WI38 (cell line): ENCODE measurements around the gene SDF2.

Source experiments
- H3K4me3 ChIP-seq: 2 replicates; pipeline ENCODE4 v1.5.1; 2011; ENCODE audit warnings: low read depth, mild to moderate bottlenecking, control low read depth, low read length
- TF ChIP-seq, protein P1 (sequence below): IDR thresholded peaks from 2 replicates; pipeline ENCODE4 v1.5.1; 2012; ENCODE audit warnings: low read depth, mild to moderate bottlenecking, control low read depth, low read length

The SDF2 gene

DNA sequence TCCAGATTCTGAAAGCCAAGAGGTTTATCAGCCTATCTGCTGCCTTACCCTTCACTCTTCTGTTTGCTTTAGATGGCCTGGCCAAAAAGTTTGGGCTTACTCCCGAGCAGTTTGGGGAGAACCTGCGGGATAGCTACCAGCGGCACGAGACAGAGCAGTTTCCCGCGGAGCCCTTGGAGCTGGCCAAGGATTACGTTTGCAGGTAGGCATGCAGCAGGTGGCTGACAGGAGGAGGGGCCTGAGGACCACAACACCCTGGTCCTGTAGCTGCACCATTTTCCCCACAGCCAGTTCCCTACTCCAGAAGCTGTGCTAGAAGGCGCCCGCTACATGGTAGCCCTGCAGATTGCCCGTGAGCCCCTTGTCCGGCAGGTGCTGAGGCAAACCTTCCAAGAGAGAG lies 20.9 kb upstream of the SDF2 start:
- TF ChIP-seq, protein P1, sequence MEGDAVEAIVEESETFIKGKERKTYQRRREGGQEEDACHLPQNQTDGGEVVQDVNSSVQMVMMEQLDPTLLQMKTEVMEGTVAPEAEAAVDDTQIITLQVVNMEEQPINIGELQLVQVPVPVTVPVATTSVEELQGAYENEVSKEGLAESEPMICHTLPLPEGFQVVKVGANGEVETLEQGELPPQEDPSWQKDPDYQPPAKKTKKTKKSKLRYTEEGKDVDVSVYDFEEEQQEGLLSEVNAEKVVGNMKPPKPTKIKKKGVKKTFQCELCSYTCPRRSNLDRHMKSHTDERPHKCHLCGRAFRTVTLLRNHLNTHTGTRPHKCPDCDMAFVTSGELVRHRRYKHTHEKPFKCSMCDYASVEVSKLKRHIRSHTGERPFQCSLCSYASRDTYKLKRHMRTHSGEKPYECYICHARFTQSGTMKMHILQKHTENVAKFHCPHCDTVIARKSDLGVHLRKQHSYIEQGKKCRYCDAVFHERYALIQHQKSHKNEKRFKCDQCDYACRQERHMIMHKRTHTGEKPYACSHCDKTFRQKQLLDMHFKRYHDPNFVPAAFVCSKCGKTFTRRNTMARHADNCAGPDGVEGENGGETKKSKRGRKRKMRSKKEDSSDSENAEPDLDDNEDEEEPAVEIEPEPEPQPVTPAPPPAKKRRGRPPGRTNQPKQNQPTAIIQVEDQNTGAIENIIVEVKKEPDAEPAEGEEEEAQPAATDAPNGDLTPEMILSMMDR: no peak

DNA sequence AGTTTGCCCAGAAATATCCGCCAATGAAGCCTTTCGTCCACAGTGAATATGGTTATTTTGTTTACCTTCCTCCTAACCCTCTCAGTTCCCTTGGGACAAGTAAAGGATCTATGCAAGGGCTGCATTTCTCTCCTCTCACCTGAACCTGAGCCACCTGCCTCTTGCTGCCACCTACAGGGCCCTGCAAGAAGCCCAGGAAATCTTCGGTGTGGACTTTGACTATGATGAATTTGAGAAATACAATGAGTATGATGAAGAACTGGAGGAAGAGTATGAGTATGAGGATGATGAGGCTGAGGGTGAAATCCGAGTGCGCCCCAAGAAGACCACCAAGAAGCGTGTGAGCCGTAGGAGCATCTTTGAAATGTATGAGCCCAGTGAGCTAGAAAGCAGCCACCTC lies 14.3 kb upstream of the SDF2 start:
- TF ChIP-seq, protein P1: no peak
- no peak overlapping the region for H3K4me3 ChIP-seq

More for the DNA sequence above, 20.9 kb upstream of the SDF2 start:
- H3K4me3 ChIP-seq: no peak overlapping the region

DNA sequence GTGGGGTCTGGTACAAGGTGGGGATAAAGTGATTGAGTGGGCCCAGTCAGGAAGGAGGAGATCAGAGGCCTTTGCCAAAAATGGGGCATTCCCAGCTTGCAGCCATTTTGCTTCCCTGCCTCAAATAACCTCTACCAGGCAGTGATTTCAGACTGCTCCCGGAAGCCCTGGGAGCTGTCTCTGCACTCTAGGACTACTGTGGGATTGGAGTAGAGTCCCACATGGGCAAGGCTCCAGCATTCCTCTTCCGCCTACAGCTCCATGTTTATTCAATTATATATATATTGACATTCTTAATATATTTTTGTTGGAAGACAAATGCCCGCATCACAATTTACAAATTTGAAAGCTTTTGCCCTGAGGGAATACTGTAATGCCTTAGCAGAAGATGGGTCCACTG lies 13.8 kb upstream of the SDF2 start:
- no peak overlapping the region for H3K4me3 ChIP-seq
- TF ChIP-seq, protein P1: no peak

DNA sequence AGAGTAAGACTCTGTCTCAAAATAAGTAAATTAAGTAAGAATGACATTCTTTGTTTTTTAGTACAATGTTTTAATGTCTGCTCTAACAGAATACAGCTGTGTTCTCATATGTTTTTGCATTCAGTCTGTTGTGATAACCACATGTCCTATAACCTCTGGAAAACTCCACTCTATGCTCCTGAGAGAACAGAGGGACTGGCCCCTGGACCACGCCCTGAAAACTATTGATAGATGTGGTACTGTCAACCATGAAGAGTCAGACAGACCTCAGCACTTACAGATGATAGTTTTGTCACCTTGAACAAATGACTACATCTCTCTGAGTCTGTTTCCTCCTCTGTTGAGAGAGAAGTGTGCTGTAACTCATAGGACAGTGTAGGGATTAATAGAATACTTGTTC lies 8.2 kb upstream of the SDF2 start:
- no peak overlapping the region for H3K4me3 ChIP-seq
- TF ChIP-seq, protein P1: no peak

DNA sequence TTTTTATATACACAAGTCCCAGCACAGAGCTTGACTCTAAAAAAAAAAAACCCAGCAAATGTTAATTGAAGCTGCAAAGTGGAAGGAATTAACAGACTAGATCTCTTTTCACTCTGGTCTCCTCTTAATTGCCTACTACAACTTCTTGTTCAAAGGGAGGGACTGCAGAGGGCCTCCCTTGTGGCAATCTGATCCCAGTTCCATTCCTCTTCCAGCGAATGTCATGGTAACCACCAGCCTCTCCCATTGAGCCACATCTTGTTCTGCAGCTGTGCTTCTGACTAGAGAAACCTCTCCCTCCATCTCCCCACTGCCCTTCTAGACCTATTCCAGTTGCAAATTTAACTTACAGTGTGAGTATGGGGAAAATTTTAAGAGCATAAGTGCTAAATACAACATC lies 6.2 kb upstream of the SDF2 start:
- H3K4me3 ChIP-seq: no peak overlapping the region

DNA sequence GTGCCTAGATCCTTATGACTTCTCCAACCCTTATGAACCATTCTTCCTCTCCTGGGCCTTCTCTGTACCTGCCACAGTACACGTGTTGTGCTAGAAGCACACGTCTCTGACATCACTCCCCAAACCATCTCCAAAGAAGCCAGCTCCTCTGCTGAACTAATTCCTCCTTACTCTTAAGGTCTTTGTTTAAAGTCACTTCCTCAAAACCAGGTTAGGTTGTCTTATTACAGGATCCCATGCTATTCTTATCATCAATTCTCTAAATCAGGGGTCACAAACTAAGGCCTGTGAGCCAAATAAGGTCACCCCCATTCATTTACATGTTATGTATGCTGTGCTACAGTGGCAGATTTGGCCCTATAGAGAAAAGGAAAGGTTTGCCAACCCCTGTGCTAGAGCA lies 4.3 kb upstream of the SDF2 start:
- TF ChIP-seq, protein P1: no peak
- no peak overlapping the region for H3K4me3 ChIP-seq

More for the DNA sequence above, 6.2 kb upstream of the SDF2 start:
- TF ChIP-seq, protein P1: no peak

DNA sequence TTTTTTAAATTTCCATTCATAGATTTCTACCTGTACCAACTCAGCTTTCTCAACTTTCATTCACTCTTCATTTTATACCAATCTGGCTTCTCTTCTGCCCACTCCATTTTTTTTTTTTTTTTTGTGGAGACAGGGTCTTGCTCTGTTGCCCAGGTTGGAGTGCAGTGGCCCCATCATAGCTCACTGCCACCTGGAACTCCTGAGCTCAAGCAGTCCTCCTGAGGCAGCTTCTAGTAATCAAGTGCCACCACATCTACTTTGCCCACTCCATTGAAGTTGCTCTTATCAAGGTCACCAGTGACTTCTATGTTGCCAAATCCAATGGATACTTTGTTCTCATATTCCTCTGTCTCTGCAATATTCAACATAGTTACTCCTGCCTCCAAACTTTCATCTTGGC lies 2.0 kb upstream of the SDF2 start:
- TF ChIP-seq, protein P1: no peak
- no peak overlapping the region; the same call in 1 of the 2 replicates for H3K4me3 ChIP-seq
